Measurements from ENCODE around the gene CAMK2B. TPM values are rescaled to one million over a fixed set of nuclear protein-coding genes. Genes with fewer than 3 reads are reported as not detected.

CAMK2B gene
- total RNA-seq, 1 donor from 2014 or later, result 0.29 TPM

- DNase-seq (ENCODE audit: extremely low read depth, low read depth, low spot score), result no peak
Measured at GRCh38 chr7:44330331-44330730, 4.9 kb upstream of the CAMK2B start.

GRCh38 chr7:44329888-44330287, 4.5 kb upstream of the CAMK2B start:
- no peak for DNase-seq (ENCODE audit: extremely low read depth, low read depth, low spot score)

- DNase-seq (ENCODE audit: extremely low read depth, low read depth, low spot score), result no peak
Measured at GRCh38 chr7:44329081-44329480, 3.7 kb upstream of the CAMK2B start.

GRCh38 chr7:44327981-44328380, 2.6 kb upstream of the CAMK2B start:
- no peak for DNase-seq (ENCODE audit: extremely low read depth, low read depth, low spot score)

GRCh38 chr7:44326261-44327125, 1.1 kb upstream of the CAMK2B start:
- no peak for DNase-seq (ENCODE audit: extremely low read depth, low read depth, low spot score)

- no peak for DNase-seq (ENCODE audit: extremely low read depth, low read depth, low spot score)
Measured at GRCh38 chr7:44325811-44326241, 432 bp upstream of the CAMK2B start.

- DNase-seq (ENCODE audit: extremely low read depth, low read depth, low spot score), result no peak
Measured at GRCh38 chr7:44324481-44325200, 753 bp downstream of the CAMK2B start.

- no peak for DNase-seq (ENCODE audit: extremely low read depth, low read depth, low spot score)
Measured at GRCh38 chr7:44324204-44324480, 1.3 kb downstream of the CAMK2B start.

- DNase-seq (ENCODE audit: extremely low read depth, low read depth, low spot score), result no peak
Measured at GRCh38 chr7:44323381-44324203, 1.8 kb downstream of the CAMK2B start.

GRCh38 chr7:44322631-44323363, 2.6 kb downstream of the CAMK2B start:
- no peak for DNase-seq (ENCODE audit: extremely low read depth, low read depth, low spot score)

GRCh38 chr7:44321796-44322195, 3.6 kb downstream of the CAMK2B start:
- no peak for DNase-seq (ENCODE audit: extremely low read depth, low read depth, low spot score)

- DNase-seq (ENCODE audit: extremely low read depth, low read depth, low spot score), result no peak
Measured at GRCh38 chr7:44320794-44321371, 4.5 kb downstream of the CAMK2B start.

GRCh38 chr7:44320141-44320540, 5.3 kb downstream of the CAMK2B start:
- no peak for DNase-seq (ENCODE audit: extremely low read depth, low read depth, low spot score)

GRCh38 chr7:44318332-44318731, 7.1 kb downstream of the CAMK2B start:
- DNase-seq (ENCODE audit: extremely low read depth, low read depth, low spot score), result no peak

GRCh38 chr7:44315301-44315903, 10.0 kb downstream of the CAMK2B start:
- DNase-seq (ENCODE audit: extremely low read depth, low read depth, low spot score), result no peak

GRCh38 chr7:44313621-44314031, 11.8 kb downstream of the CAMK2B start:
- DNase-seq (ENCODE audit: extremely low read depth, low read depth, low spot score), result no peak

- DNase-seq (ENCODE audit: extremely low read depth, low read depth, low spot score), result no peak
Measured at GRCh38 chr7:44313016-44313415, 12.4 kb downstream of the CAMK2B start.

- DNase-seq (ENCODE audit: extremely low read depth, low read depth, low spot score), result no peak
Measured at GRCh38 chr7:44311561-44312495, 13.6 kb downstream of the CAMK2B start.
